Liver (tissue), 9 donors: ENCODE measurements around the gene UXS1. TPM values are rescaled to one million over a fixed set of nuclear protein-coding genes. Genes with fewer than 3 reads are reported as not detected.
A peak's percentile ranks its signal among the peaks of the same experiment; 100 is the strongest.

ENCODE experiments used
- DNase-seq: peaks from one replicate; pipeline ENCODE4 v3.0.0-alpha.2; 2017; ENCODE audit warnings: low spot score
- H3K27ac ChIP-seq, 2 donors: one replicate each; pipeline ENCODE4 v1.7.0; 2013; ENCODE audit warnings: inconsistent platforms in 2 of 2, low read length in 2 of 2, control low read depth in 1 of 2, low read depth in 1 of 2, mild to moderate bottlenecking in 1 of 2
- H3K27me3 ChIP-seq, 4 donors: one replicate each; pipeline versions ENCODE4 v1.6.1 to v1.7.0; 2013; ENCODE audit warnings: low read length in 3 of 4, inconsistent platforms in 1 of 4, mild to moderate bottlenecking in 1 of 4, moderate library complexity in 1 of 4; ENCODE audit not compliant: control insufficient read depth in 4 of 4, insufficient read depth in 4 of 4
- H3K36me3 ChIP-seq, 4 donors: one replicate each; pipeline versions ENCODE4 v1.6.1 to v1.7.0; 2013; ENCODE audit warnings: low read length in 3 of 4, mild to moderate bottlenecking in 3 of 4, low read depth in 1 of 4, moderate library complexity in 1 of 4; ENCODE audit not compliant: control insufficient read depth in 4 of 4, insufficient read depth in 3 of 4
- H3K4me1 ChIP-seq, 4 donors: one replicate each; pipeline versions ENCODE4 v1.6.1 to v1.7.0; 2013; ENCODE audit warnings: low read length in 3 of 4, mild to moderate bottlenecking in 3 of 4, moderate library complexity in 1 of 4; ENCODE audit not compliant: control insufficient read depth in 4 of 4, insufficient read depth in 4 of 4
- H3K4me3 ChIP-seq, 3 donors: one replicate each; pipeline versions ENCODE4 v1.6.1 to v1.7.0; 2013; ENCODE audit warnings: low read length in 3 of 3, control low read depth in 1 of 3, low read depth in 1 of 3, mild to moderate bottlenecking in 1 of 3
- H3K9ac ChIP-seq, 2 donors: one replicate each; pipeline ENCODE4 v1.7.0; 2013; ENCODE audit warnings: low read length in 2 of 2, mild to moderate bottlenecking in 2 of 2, moderate library complexity in 2 of 2, control low read depth in 1 of 2, low read depth in 1 of 2
- H3K9me3 ChIP-seq, 4 donors: one replicate each; pipeline versions ENCODE4 v1.6.1 to v1.7.0; 2013; ENCODE audit warnings: low read length in 3 of 4; ENCODE audit not compliant: control insufficient read depth in 4 of 4
- ATF3 ChIP-seq: IDR thresholded peaks from 2 replicates; pipeline ENCODE4 v1.6.1; 2016; ENCODE audit warnings: antibody characterized with exemption
- CTCF ChIP-seq: fragments of 150-350 bp; IDR thresholded peaks from 2 replicates; pipeline ENCODE4 v1.5.1; 2017; ENCODE audit warnings: improper control_type of control experiment, low read depth, low read length; ENCODE audit not compliant: missing input control
- EGR1 ChIP-seq, 2 donors: IDR thresholded peaks; 2 replicates each; pipeline ENCODE4 v1.6.1; 2016 to 2018; ENCODE audit warnings: antibody characterized with exemption in 2 of 2, low read depth in 2 of 2
- FOXA1 ChIP-seq: IDR thresholded peaks from 2 replicates; pipeline ENCODE4 v1.6.1; 2016; ENCODE audit warnings: antibody characterized with exemption
- FOXA2 ChIP-seq: IDR thresholded peaks from 2 replicates; pipeline ENCODE4 v1.6.1; 2016; ENCODE audit warnings: antibody characterized with exemption
- GABPA ChIP-seq, 2 donors: IDR thresholded peaks in 1 of 2; conservative IDR thresholded peaks in 1 of 2; 2 replicates each; pipeline ENCODE4 v1.6.1; 2016; ENCODE audit warnings: antibody characterized with exemption in 2 of 2, mild to moderate bottlenecking in 1 of 2, moderate library complexity in 1 of 2
- HNF4A ChIP-seq, 2 donors: conservative IDR thresholded peaks; 2 replicates each; pipeline ENCODE4 v1.6.1; 2016; ENCODE audit warnings: antibody characterized with exemption in 2 of 2, mild to moderate bottlenecking in 2 of 2
- HNF4G ChIP-seq: IDR thresholded peaks from 2 replicates; pipeline ENCODE4 v1.6.1; 2016; ENCODE audit warnings: antibody characterized with exemption
- JUND ChIP-seq, 2 donors: IDR thresholded peaks; 2 replicates each; pipeline ENCODE4 v1.6.1; 2016; ENCODE audit warnings: antibody characterized with exemption in 2 of 2
- MAX ChIP-seq: IDR thresholded peaks from 2 replicates; pipeline ENCODE4 v1.6.1; 2016; ENCODE audit warnings: antibody characterized with exemption
- RAD21 ChIP-seq, 2 donors: IDR thresholded peaks; 2 replicates each; pipeline ENCODE4 v1.6.1; 2016; ENCODE audit warnings: antibody characterized with exemption in 2 of 2, mild to moderate bottlenecking in 2 of 2
- RXRA ChIP-seq, 2 donors: IDR thresholded peaks; 2 replicates each; pipeline ENCODE4 v1.6.1; 2017 to 2018; ENCODE audit warnings: antibody characterized with exemption in 2 of 2, mild to moderate bottlenecking in 1 of 2
- SP1 ChIP-seq: IDR thresholded peaks from 2 replicates; pipeline ENCODE4 v1.6.1; 2018; ENCODE audit warnings: antibody characterized with exemption, mild to moderate bottlenecking
- TAF1 ChIP-seq: conservative IDR thresholded peaks from 2 replicates; pipeline ENCODE4 v1.6.1; 2016; ENCODE audit warnings: antibody characterized with exemption, mild to moderate bottlenecking
- ZBTB33 ChIP-seq: IDR thresholded peaks from 2 replicates; pipeline ENCODE4 v1.6.1; 2016; ENCODE audit warnings: antibody characterized with exemption
- WGBS: extraction: QIAGEN DNeasy Blood & Tissue Kit; methylation state at CpG from one replicate; pipeline ENCODE4 v1.1.7; 2013; 5-methylcytosine and 5-hydroxymethylcytosine counted together
- polyA plus RNA-seq, 2 donors: library from polyadenylated mRNA; stranded (reverse) in 1 of 2; unstranded in 1 of 2; fragments of 200-250 nt in 1 of 2; fragments of >200 nt in 1 of 2; fragmentation: Nextera tagmentation in 1 of 2; extraction: Ambion mirVana in 1 of 2; gene quantifications; one replicate each; pipeline versions ENCODE4 v1.2.1 to v1.2.3, GENCODE V29; 2013 to 2015
- total RNA-seq, 2 donors: library from RNA; depleted of rRNA; stranded (reverse); fragments of >200 nt; gene quantifications; one replicate each; pipeline ENCODE4 v1.2.3, GENCODE V29; 2014
- donor health status: healthy.
- donor health status: healthy.
- donor health status: healthy.
- donor health status: healthy.
- donor health status: healthy.

UXS1 gene
- total and polyA plus RNA-seq, 4 donors = 8.8 to 19.9 (median 10.0) TPM

- no peak for DNase-seq
- H3K9ac ChIP-seq = no peak overlapping the region
- H3K4me3 ChIP-seq = no peak overlapping the region
- TF ChIP-seq HNF4A (conservative IDR thresholded peaks at IDR 0.05) (no peak), CTCF (peak; percentile 25), ZBTB33 (no peak), RAD21 (IDR thresholded peaks at IDR 0.05) (peak; percentile 76)
- no peaks in the 10 kb centered on the region for H3K4me1 ChIP-seq
- no peaks in the 10 kb centered on the region for H3K9me3 ChIP-seq
- H3K27me3 ChIP-seq = no peaks in the 10 kb centered on the region
- WGBS = 59% methylated on average over 9 of the region's 9 CpGs
- H3K27ac ChIP-seq = no peak overlapping the region
- no peaks in the 10 kb centered on the region for H3K36me3 ChIP-seq
Observed at GRCh38 chr2:106085181-106085940, 108.7 kb downstream of the UXS1 start.

- no peaks in the 10 kb centered on the region for H3K27me3 ChIP-seq
- WGBS = 89% methylated on average over 6 of the region's 6 CpGs
- no peak for TF ChIP-seq ZBTB33
- TF ChIP-seq HNF4A (conservative IDR thresholded peaks at IDR 0.05) = no peak
- no peak for TF ChIP-seq FOXA1
- no peak for TF ChIP-seq EGR1 (IDR thresholded peaks at IDR 0.05; ENCODE audit: low read depth in 2 of 2)
- no peak for TF ChIP-seq RXRA (IDR thresholded peaks at IDR 0.05)
- no peak for TF ChIP-seq ATF3
- no peak for TF ChIP-seq JUND (IDR thresholded peaks at IDR 0.05)
- TF ChIP-seq TAF1 = no peak
- TF ChIP-seq MAX = no peak
- no peak for TF ChIP-seq SP1
- TF ChIP-seq GABPA (IDR thresholded peaks at IDR 0.05 in 1 of 2, conservative IDR thresholded peaks at IDR 0.05 in 1 of 2) = no peak
- no peak for TF ChIP-seq FOXA2
- no peak for TF ChIP-seq RAD21 (IDR thresholded peaks at IDR 0.05)
- no peak for TF ChIP-seq CTCF
- TF ChIP-seq HNF4G = no peak
- no peaks in the 10 kb centered on the region for H3K9me3 ChIP-seq
- no peak overlapping the region for H3K9ac ChIP-seq
- no peaks in the 10 kb centered on the region for H3K4me1 ChIP-seq
- no peak overlapping the region for H3K27ac ChIP-seq
- no peak overlapping the region for H3K4me3 ChIP-seq
- no peaks in the 10 kb centered on the region for H3K36me3 ChIP-seq
- no peak for DNase-seq
Observed at GRCh38 chr2:106080959-106081358, 113.1 kb downstream of the UXS1 start.
